Liver (tissue), 9 donors: ENCODE data around the gene UBR4. TPM values are rescaled to one million over a fixed set of nuclear protein-coding genes. Genes with fewer than 3 reads are reported as not detected.

ENCODE experiments used
- DNase-seq: peaks from one replicate; pipeline ENCODE4 v3.0.0-alpha.2; 2017; ENCODE audit warnings: low spot score
- H3K27ac ChIP-seq, 2 donors: one replicate each; pipeline ENCODE4 v1.7.0; 2013; ENCODE audit warnings: inconsistent platforms in 2 of 2, low read length in 2 of 2, control low read depth in 1 of 2, low read depth in 1 of 2, mild to moderate bottlenecking in 1 of 2
- H3K27me3 ChIP-seq, 4 donors: one replicate each; pipeline versions ENCODE4 v1.6.1 to v1.7.0; 2013; ENCODE audit warnings: low read length in 3 of 4, inconsistent platforms in 1 of 4, mild to moderate bottlenecking in 1 of 4, moderate library complexity in 1 of 4; ENCODE audit not compliant: control insufficient read depth in 4 of 4, insufficient read depth in 4 of 4
- H3K36me3 ChIP-seq, 4 donors: one replicate each; pipeline versions ENCODE4 v1.6.1 to v1.7.0; 2013; ENCODE audit warnings: low read length in 3 of 4, mild to moderate bottlenecking in 3 of 4, low read depth in 1 of 4, moderate library complexity in 1 of 4; ENCODE audit not compliant: control insufficient read depth in 4 of 4, insufficient read depth in 3 of 4
- H3K4me1 ChIP-seq, 4 donors: one replicate each; pipeline versions ENCODE4 v1.6.1 to v1.7.0; 2013; ENCODE audit warnings: low read length in 3 of 4, mild to moderate bottlenecking in 3 of 4, moderate library complexity in 1 of 4; ENCODE audit not compliant: control insufficient read depth in 4 of 4, insufficient read depth in 4 of 4
- H3K4me3 ChIP-seq, 3 donors: one replicate each; pipeline versions ENCODE4 v1.6.1 to v1.7.0; 2013; ENCODE audit warnings: low read length in 3 of 3, control low read depth in 1 of 3, low read depth in 1 of 3, mild to moderate bottlenecking in 1 of 3
- H3K9ac ChIP-seq, 2 donors: one replicate each; pipeline ENCODE4 v1.7.0; 2013; ENCODE audit warnings: low read length in 2 of 2, mild to moderate bottlenecking in 2 of 2, moderate library complexity in 2 of 2, control low read depth in 1 of 2, low read depth in 1 of 2
- H3K9me3 ChIP-seq, 4 donors: one replicate each; pipeline versions ENCODE4 v1.6.1 to v1.7.0; 2013; ENCODE audit warnings: low read length in 3 of 4; ENCODE audit not compliant: control insufficient read depth in 4 of 4
- ATF3 ChIP-seq: IDR thresholded peaks from 2 replicates; pipeline ENCODE4 v1.6.1; 2016; ENCODE audit warnings: antibody characterized with exemption
- CTCF ChIP-seq: fragments of 150-350 bp; IDR thresholded peaks from 2 replicates; pipeline ENCODE4 v1.5.1; 2017; ENCODE audit warnings: improper control_type of control experiment, low read depth, low read length; ENCODE audit not compliant: missing input control
- EGR1 ChIP-seq, 2 donors: IDR thresholded peaks; 2 replicates each; pipeline ENCODE4 v1.6.1; 2016 to 2018; ENCODE audit warnings: antibody characterized with exemption in 2 of 2, low read depth in 2 of 2
- FOXA1 ChIP-seq: IDR thresholded peaks from 2 replicates; pipeline ENCODE4 v1.6.1; 2016; ENCODE audit warnings: antibody characterized with exemption
- FOXA2 ChIP-seq: IDR thresholded peaks from 2 replicates; pipeline ENCODE4 v1.6.1; 2016; ENCODE audit warnings: antibody characterized with exemption
- GABPA ChIP-seq, 2 donors: IDR thresholded peaks in 1 of 2; conservative IDR thresholded peaks in 1 of 2; 2 replicates each; pipeline ENCODE4 v1.6.1; 2016; ENCODE audit warnings: antibody characterized with exemption in 2 of 2, mild to moderate bottlenecking in 1 of 2, moderate library complexity in 1 of 2
- HNF4G ChIP-seq: IDR thresholded peaks from 2 replicates; pipeline ENCODE4 v1.6.1; 2016; ENCODE audit warnings: antibody characterized with exemption
- JUND ChIP-seq, 2 donors: IDR thresholded peaks; 2 replicates each; pipeline ENCODE4 v1.6.1; 2016; ENCODE audit warnings: antibody characterized with exemption in 2 of 2
- MAX ChIP-seq: IDR thresholded peaks from 2 replicates; pipeline ENCODE4 v1.6.1; 2016; ENCODE audit warnings: antibody characterized with exemption
- NR2F2 ChIP-seq: IDR thresholded peaks from 2 replicates; pipeline ENCODE4 v1.6.1; 2016; ENCODE audit warnings: antibody characterized with exemption
- REST ChIP-seq: IDR thresholded peaks from 2 replicates; pipeline ENCODE4 v1.6.1; 2016; ENCODE audit warnings: antibody characterized with exemption, mild to moderate bottlenecking
- RXRA ChIP-seq, 2 donors: IDR thresholded peaks; 2 replicates each; pipeline ENCODE4 v1.6.1; 2017 to 2018; ENCODE audit warnings: antibody characterized with exemption in 2 of 2, mild to moderate bottlenecking in 1 of 2
- SP1 ChIP-seq: IDR thresholded peaks from 2 replicates; pipeline ENCODE4 v1.6.1; 2018; ENCODE audit warnings: antibody characterized with exemption, mild to moderate bottlenecking
- YY1 ChIP-seq: IDR thresholded peaks from 2 replicates; pipeline ENCODE4 v1.6.1; 2016; ENCODE audit warnings: antibody characterized with exemption, mild to moderate bottlenecking
- WGBS: extraction: QIAGEN DNeasy Blood & Tissue Kit; methylation state at CpG from one replicate; pipeline ENCODE4 v1.1.7; 2013; 5-methylcytosine and 5-hydroxymethylcytosine counted together
- polyA plus RNA-seq, 2 donors: library from polyadenylated mRNA; stranded (reverse) in 1 of 2; unstranded in 1 of 2; fragments of 200-250 nt in 1 of 2; fragments of >200 nt in 1 of 2; fragmentation: Nextera tagmentation in 1 of 2; extraction: Ambion mirVana in 1 of 2; gene quantifications; one replicate each; pipeline versions ENCODE4 v1.2.1 to v1.2.3, GENCODE V29; 2013 to 2015
- total RNA-seq, 2 donors: library from RNA; depleted of rRNA; stranded (reverse); fragments of >200 nt; gene quantifications; one replicate each; pipeline ENCODE4 v1.2.3, GENCODE V29; 2014
- TF ChIP-seq, protein P1 (sequence below): IDR thresholded peaks from 2 replicates; pipeline ENCODE4 v1.6.1; 2016; ENCODE audit warnings: antibody characterized with exemption
- donor health status: healthy.
- donor health status: healthy.
- donor health status: healthy.
- donor health status: healthy.
- donor health status: healthy.

UBR4 gene
- total and polyA plus RNA-seq, 4 donors = 45.4 to 156 (median 86.9) TPM

DNA sequence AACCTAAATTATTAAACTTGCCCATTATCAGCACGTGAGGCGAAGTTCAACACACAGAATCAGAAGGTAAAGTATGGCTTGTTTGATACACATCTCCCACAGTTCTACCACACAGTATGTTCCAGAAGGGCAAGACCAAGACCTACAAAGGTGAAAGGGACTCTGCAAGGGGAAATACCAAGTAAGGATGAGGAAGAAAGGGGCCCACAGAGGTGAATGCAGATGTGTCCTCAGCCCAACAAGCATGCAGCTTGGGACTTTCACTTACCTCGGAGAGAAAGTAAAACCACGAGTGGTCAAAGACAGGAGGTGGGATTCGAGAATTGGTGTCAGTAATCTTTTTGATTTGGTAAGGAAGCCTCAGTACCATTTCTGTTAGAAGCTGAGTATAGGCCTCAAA lies 85.8 kb downstream of the UBR4 start:
- 80% methylated on average over 5 of the region's 5 CpGs for WGBS
- Histone ChIP-seq H3K36me3 (peaks cover 39 to 100% (median 92%) of the 10 kb centered on the region in 4 donors), H3K4me3 (no peak overlapping the region), H3K4me1 (no peaks in the 10 kb centered on the region), H3K27me3 (no peaks in the 10 kb centered on the region), H3K9ac (no peak overlapping the region), H3K27ac (no peak overlapping the region), H3K9me3 (no peaks in the 10 kb centered on the region)
- TF ChIP-seq RXRA (IDR thresholded peaks at IDR 0.05) = no peak
- no peak for TF ChIP-seq NR2F2
- TF ChIP-seq FOXA2 = no peak
- TF ChIP-seq SP1 = no peak
- TF ChIP-seq GABPA (IDR thresholded peaks at IDR 0.05 in 1 of 2, conservative IDR thresholded peaks at IDR 0.05 in 1 of 2) = no peak
- no peak for TF ChIP-seq REST
- TF ChIP-seq YY1 = no peak
- no peak for TF ChIP-seq MAX
- DNase-seq = no peak

DNA sequence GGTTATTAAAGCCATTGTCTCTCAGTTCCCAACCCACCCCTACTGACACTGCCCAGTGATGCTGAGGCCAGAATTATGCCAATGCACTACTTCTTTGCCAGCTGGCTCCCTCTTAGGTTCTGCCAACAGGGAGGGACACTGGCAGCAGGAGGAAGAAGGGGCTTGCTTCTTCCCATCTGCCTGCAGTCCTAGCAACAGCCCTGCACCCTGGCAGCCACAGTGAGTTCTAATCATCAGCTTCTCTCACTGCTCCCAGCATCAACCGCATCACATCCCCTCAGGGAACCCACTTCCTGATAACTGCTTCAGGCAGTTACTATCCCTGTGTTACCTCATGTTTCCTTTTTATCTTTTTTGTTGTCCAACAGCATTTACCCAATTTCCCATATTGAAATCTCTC lies 86.2 kb downstream of the UBR4 start:
- H3K27ac ChIP-seq = no peak overlapping the region

DNA sequence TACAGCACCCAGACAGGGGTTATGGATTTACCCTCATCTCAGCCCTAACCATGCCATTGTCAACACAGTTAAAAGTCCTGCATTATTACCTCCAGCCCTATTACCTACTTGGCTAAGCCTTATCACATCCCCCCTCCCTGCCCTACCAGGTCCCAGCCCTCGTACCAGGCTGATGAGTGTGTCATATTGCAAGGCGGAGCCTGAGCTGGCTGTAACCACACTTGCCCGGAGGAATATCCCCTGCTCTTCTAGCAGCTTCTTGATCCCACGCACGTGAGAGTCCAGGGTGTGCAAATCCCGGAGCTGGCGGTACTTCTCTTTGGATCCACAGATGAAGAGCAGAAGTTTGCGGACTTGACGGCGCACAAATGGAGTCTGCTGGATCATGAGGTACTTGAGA lies 87.4 kb downstream of the UBR4 start:
- Histone ChIP-seq H3K27ac (no peak overlapping the region), H3K9ac (no peak overlapping the region), H3K4me1 (no peaks in the 10 kb centered on the region), H3K4me3 (no peak overlapping the region), H3K9me3 (no peaks in the 10 kb centered on the region), H3K36me3 (peaks cover 32 to 98% (median 90%) of the 10 kb centered on the region in 4 donors), H3K27me3 (no peaks in the 10 kb centered on the region)
- DNase-seq = no peak
- 78% methylated on average over 10 of the region's 10 CpGs for WGBS
- no peak for TF ChIP-seq EGR1 (IDR thresholded peaks at IDR 0.05; ENCODE audit: low read depth in 2 of 2)
- no peak for TF ChIP-seq YY1
- TF ChIP-seq HNF4G = no peak
- no peak for TF ChIP-seq GABPA (IDR thresholded peaks at IDR 0.05 in 1 of 2, conservative IDR thresholded peaks at IDR 0.05 in 1 of 2)
- no peak for TF ChIP-seq CTCF
- TF ChIP-seq RXRA (IDR thresholded peaks at IDR 0.05) = peak in 1 of 2 donors; percentile 21
- TF ChIP-seq FOXA1 = no peak
- TF ChIP-seq JUND (IDR thresholded peaks at IDR 0.05) = no peak
- no peak for TF ChIP-seq ATF3
- TF ChIP-seq MAX = no peak
- TF ChIP-seq, protein P1, sequence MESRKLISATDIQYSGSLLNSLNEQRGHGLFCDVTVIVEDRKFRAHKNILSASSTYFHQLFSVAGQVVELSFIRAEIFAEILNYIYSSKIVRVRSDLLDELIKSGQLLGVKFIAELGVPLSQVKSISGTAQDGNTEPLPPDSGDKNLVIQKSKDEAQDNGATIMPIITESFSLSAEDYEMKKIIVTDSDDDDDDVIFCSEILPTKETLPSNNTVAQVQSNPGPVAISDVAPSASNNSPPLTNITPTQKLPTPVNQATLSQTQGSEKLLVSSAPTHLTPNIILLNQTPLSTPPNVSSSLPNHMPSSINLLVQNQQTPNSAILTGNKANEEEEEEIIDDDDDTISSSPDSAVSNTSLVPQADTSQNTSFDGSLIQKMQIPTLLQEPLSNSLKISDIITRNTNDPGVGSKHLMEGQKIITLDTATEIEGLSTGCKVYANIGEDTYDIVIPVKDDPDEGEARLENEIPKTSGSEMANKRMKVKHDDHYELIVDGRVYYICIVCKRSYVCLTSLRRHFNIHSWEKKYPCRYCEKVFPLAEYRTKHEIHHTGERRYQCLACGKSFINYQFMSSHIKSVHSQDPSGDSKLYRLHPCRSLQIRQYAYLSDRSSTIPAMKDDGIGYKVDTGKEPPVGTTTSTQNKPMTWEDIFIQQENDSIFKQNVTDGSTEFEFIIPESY = no peak
- TF ChIP-seq REST = no peak
- TF ChIP-seq FOXA2 = no peak

More for the DNA sequence above, 86.2 kb downstream of the UBR4 start:
- Histone ChIP-seq H3K4me1 (no peaks in the 10 kb centered on the region), H3K9ac (no peak overlapping the region), H3K9me3 (no peaks in the 10 kb centered on the region), H3K4me3 (no peak overlapping the region), H3K36me3 (peaks cover 36 to 100% (median 92%) of the 10 kb centered on the region in 4 donors), H3K27me3 (no peaks in the 10 kb centered on the region)
- WGBS = 84% methylated on average over 1 of the region's 1 CpG
- TF ChIP-seq GABPA (IDR thresholded peaks at IDR 0.05 in 1 of 2, conservative IDR thresholded peaks at IDR 0.05 in 1 of 2) (no peak), YY1 (no peak), RXRA (IDR thresholded peaks at IDR 0.05) (no peak), FOXA1 (no peak)
- no peak for DNase-seq
